Gastroesophageal sphincter (tissue), 4 donors: ENCODE results near the gene PHRF1. TPM values are rescaled to one million over a fixed set of nuclear protein-coding genes. Genes with fewer than 3 reads are reported as not detected.
"Not testable (repeated sequence)": the region's sequence is repeated elsewhere in the genome, so short reads cannot be mapped to it uniquely, and the experiment has no call there.

Source experiments
- ATAC-seq: fragments of 150-250 bp; one replicate; pipeline ENCODE4 v1.9.1; 2016; ENCODE audit warnings: mild to moderate bottlenecking, moderate library complexity
- H3K27ac ChIP-seq, 4 donors: fragments of 200-600 bp; sonication (generic) in 3 of 4; 1 replicate in 3 of 4; 2 replicates in 1 of 4; pipeline ENCODE4 v1.5.1; 2016 to 2019
- H3K27me3 ChIP-seq: fragments of 200-600 bp; sonication (generic); one replicate; pipeline ENCODE4 v1.5.1; 2019
- H3K36me3 ChIP-seq, 2 donors: fragments of 200-600 bp; sonication (generic); one replicate each; pipeline ENCODE4 v1.5.1; 2019; ENCODE audit warnings: control low read depth in 1 of 2
- H3K4me1 ChIP-seq, 3 donors: fragments of 200-600 bp; sonication (generic); 1 replicate in 2 of 3; 2 replicates in 1 of 3; pipeline ENCODE4 v1.5.1; 2016 to 2019; ENCODE audit warnings: control low read depth in 2 of 3
- H3K4me3 ChIP-seq, 2 donors: fragments of 200-600 bp; sonication (generic); one replicate each; pipeline ENCODE4 v1.5.1; 2019; ENCODE audit warnings: mild to moderate bottlenecking in 1 of 2, moderate library complexity in 1 of 2
- H3K9me3 ChIP-seq, 3 donors: fragments of 200-600 bp; sonication (generic); one replicate each; pipeline ENCODE4 v1.5.1; 2017 to 2019; ENCODE audit warnings: control low read depth in 2 of 3
- EP300 ChIP-seq: sonication (generic); formaldehyde crosslinking; IDR thresholded peaks from one replicate; pipeline ENCODE4 v1.6.1; 2017; ENCODE audit warnings: antibody characterized with exemption, mild to moderate bottlenecking
- POLR2A ChIP-seq, 2 donors: fragments of 450-650 bp; IDR thresholded peaks; one replicate each; pipeline ENCODE4 v1.6.1; 2017; ENCODE audit warnings: antibody characterized with exemption in 2 of 2, mild to moderate bottlenecking in 2 of 2, moderate library complexity in 1 of 2
- POLR2AphosphoS5 ChIP-seq: sonication (generic); formaldehyde crosslinking; IDR thresholded peaks from one replicate; pipeline ENCODE4 v1.6.1; 2017; ENCODE audit warnings: antibody characterized with exemption
- WGBS, 2 donors: methylation state at CpG; one replicate each; pipeline ENCODE4 v1.1.5; 2018; ENCODE audit warnings: low coverage in 1 of 2; 5-methylcytosine and 5-hydroxymethylcytosine counted together
- total RNA-seq, 4 donors: library from RNA; depleted of rRNA; stranded (reverse); fragments of >200 nt; gene quantifications; one replicate each; pipeline ENCODE4 v1.1.0, GENCODE V29; 2016
- TF ChIP-seq, protein P1 (sequence below), 4 experiments: fragments of 200-600 bp in 2 of 4; fragments of 450-650 bp in 2 of 4; sonication (generic) in 1 of 4; IDR thresholded peaks; one replicate each; pipeline ENCODE4 v1.5.1; 2017 to 2019; ENCODE audit warnings: antibody characterized with exemption in 4 of 4, mild to moderate bottlenecking in 2 of 4, moderate library complexity in 2 of 4

The PHRF1 gene
- total RNA-seq, 4 donors from 2014 or later, result 18.0 to 28.0 (median 25.1) TPM

DNA sequence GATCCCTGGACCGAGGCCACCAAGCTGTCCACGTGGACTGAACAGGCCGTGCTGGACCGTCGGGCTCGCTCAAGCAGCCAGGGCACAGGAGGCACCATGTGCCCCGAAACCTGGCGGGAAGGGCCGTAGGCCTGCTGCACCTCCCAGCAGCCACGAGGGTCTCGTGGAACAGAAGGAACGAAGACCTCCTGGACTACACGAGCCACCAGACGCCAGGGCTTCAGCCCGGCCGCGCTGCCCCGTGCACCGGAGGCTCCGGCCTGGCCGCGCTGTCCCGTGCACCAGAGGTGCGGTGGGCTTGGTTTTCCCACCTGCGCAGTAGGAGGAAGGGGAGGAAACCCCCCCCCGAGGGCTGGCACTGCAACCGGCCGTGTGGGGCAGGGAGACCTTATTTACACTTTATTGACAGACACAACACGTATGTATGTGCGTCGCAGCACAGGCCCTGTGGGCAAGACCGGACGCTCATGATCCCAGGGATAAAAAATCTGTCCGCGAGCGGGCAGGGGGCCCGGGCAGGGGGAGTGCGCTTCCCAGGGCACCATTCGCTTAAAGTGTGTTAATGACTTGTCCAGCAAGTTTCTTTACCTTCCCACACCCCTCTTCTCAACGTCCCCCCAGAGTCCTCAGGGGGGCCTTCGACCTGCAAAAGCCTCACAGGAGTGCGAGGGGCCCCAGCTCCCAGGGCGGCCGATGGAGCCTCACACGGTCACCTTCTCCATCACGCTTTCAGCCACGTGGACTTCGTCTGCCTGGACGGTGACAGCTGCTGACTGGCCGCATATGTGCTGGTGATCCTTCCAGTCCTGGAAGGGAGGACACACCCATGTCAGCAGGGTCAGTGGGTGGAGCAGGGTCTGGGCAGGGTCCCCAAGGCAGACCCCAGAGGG is 67.8 kb downstream of the PHRF1 start:
- Histone ChIP-seq H3K4me1 (peaks cover 0 to 13% (median 0%) of the 10 kb centered on the region in 3 donors), H3K9me3 (no peaks in the 10 kb centered on the region), H3K27me3 (peaks cover 14% of the 10 kb centered on the region), H3K36me3 (peaks cover 0 to 69% of the 10 kb centered on the region in 2 donors), H3K27ac (no peak overlapping the region), H3K4me3 (no peak overlapping the region)
- WGBS, 2 donors, result 77 to 80% methylated on average over 3 to 10 of the region's 50 CpGs
- no peak for ATAC-seq
- TF ChIP-seq POLR2A (IDR thresholded peaks at IDR 0.05) (no peak), EP300 (no peak), POLR2AphosphoS5 (no peak)
- TF ChIP-seq, protein P1, sequence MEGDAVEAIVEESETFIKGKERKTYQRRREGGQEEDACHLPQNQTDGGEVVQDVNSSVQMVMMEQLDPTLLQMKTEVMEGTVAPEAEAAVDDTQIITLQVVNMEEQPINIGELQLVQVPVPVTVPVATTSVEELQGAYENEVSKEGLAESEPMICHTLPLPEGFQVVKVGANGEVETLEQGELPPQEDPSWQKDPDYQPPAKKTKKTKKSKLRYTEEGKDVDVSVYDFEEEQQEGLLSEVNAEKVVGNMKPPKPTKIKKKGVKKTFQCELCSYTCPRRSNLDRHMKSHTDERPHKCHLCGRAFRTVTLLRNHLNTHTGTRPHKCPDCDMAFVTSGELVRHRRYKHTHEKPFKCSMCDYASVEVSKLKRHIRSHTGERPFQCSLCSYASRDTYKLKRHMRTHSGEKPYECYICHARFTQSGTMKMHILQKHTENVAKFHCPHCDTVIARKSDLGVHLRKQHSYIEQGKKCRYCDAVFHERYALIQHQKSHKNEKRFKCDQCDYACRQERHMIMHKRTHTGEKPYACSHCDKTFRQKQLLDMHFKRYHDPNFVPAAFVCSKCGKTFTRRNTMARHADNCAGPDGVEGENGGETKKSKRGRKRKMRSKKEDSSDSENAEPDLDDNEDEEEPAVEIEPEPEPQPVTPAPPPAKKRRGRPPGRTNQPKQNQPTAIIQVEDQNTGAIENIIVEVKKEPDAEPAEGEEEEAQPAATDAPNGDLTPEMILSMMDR (IDR thresholded peaks at IDR 0.05), result no peak

DNA sequence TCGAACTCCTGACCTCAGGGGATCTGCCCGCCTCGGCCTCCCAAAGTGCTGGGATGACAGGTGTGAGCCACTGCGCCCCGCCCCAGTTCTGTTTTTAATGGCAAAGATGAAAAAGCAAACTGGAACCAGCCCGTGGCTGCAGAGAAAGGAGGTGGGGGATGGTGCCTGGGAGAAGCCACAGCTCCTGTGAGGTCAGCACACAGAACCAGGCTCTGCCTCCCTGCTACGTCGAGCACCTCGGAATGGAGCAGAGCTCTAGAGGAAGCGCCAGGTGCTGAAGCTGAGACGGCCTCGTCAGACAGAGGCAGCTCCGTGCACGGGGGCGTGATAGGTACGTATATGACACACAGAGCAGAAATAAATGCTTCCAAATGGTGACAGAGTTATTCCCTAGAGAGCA is 69.3 kb downstream of the PHRF1 start:
- Histone ChIP-seq H3K27ac (no peak overlapping the region), H3K36me3 (peaks cover 0 to 78% of the 10 kb centered on the region in 2 donors), H3K4me1 (no peaks in the 10 kb centered on the region), H3K4me3 (no peak overlapping the region), H3K27me3 (no peaks in the 10 kb centered on the region), H3K9me3 (no peaks in the 10 kb centered on the region)
- no peak for TF ChIP-seq EP300
- TF ChIP-seq, protein P1 (IDR thresholded peaks at IDR 0.05), result no peak
- no peak for TF ChIP-seq POLR2AphosphoS5
- TF ChIP-seq POLR2A (IDR thresholded peaks at IDR 0.05), result no peak
- ATAC-seq, result no peak
- WGBS, 2 donors, result 80% methylated on average over 8 of the region's 16 CpGs; no CpG with 5 or more reads in 1 of the 2 donors

DNA sequence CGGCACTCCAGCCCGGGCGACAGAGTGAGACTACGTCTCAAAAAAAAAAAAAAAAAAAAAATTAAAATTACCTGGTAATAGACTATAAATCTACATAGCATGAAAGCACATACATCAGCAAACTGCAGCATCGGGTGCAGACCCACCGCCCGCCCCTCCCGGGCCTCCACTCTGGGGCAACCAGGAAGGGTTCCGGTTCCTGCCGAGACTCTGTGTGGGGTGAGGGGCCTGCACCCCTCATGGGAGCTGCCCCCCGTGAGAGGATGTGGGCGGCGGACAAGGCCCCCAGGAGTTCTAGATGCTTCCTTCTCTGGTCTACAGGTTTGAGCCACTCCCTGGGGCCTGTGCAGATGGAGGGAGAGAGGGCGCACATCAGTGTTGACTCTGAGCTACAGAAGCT is 69.9 kb downstream of the PHRF1 start:
- TF ChIP-seq EP300, result no peak
- TF ChIP-seq, protein P1 (IDR thresholded peaks at IDR 0.05), result no peak
- Histone ChIP-seq H3K27ac (no peak overlapping the region), H3K9me3 (no peaks in the 10 kb centered on the region), H3K36me3 (peaks cover 0 to 79% of the 10 kb centered on the region in 2 donors), H3K27me3 (no peaks in the 10 kb centered on the region), H3K4me3 (no peak overlapping the region), H3K4me1 (no peaks in the 10 kb centered on the region)
- no peak for ATAC-seq
- WGBS, 2 donors, result 86% methylated on average over 12 of the region's 14 CpGs; no CpG with 5 or more reads in 1 of the 2 donors

DNA sequence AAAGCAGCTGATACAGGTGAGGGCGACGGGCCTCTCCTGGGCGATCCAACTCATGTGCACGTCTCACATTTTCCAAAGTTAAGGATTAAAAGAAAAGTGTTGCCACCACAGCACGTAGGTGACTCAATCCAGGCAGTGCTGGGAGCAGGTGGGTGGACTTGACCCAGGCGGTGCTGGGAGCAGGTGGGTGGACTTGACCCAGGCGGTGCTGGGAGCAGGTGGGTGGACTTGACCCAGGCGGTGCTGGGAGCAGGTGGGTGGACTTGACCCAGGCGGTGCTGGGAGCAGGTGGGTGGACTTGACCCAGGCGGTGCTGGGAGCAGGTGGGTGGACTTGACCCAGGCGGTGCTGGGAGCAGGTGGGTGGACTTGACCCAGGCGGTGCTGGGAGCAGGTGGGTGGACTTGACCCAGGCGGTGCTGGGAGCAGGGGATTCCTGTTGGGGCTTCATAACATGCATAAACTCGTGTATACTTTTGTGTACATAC is 71.4 kb downstream of the PHRF1 start:
- not testable (repeated sequence) for H3K27me3 ChIP-seq, H3K4me3 ChIP-seq, H3K4me1 ChIP-seq, ATAC-seq, H3K27ac ChIP-seq, H3K9me3 ChIP-seq
- whole genome bisulfite sequencing, 2 donors, result 61 to 81% methylated on average over 2 to 9 of the region's 14 CpGs
- peaks cover 0 to 69% of the 10 kb centered on the region in 2 donors for H3K36me3 ChIP-seq

DNA sequence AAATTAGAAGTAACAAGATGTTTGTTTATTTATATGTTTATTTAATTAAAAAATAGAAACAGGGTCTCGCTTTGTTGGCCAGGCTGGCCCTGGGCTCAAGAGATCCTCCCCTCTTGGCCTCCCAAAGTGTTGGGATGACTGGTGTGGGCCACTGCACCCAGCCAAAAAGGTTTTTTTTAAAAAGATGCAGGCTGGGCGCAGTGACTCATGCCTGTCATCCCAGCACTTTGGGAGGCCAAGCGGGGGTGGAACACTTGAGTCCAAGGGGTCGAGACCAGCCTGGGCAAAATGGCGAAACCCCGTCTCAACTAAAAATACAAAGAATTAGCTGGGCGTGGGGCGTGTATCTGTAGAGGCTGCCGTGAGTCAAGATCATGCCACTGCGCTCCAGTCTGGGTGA is 74.2 kb downstream of the PHRF1 start:
- no peak for ATAC-seq
- WGBS, 2 donors, result 84 to 100% methylated on average over 6 to 10 of the region's 10 CpGs
- no peak overlapping the region for H3K27ac ChIP-seq
- no peaks in the 10 kb centered on the region for H3K4me1 ChIP-seq
- H3K4me3 ChIP-seq, result no peak overlapping the region
- peaks cover 0 to 66% of the 10 kb centered on the region in 2 donors for H3K36me3 ChIP-seq
- no peak for TF ChIP-seq EP300
- TF ChIP-seq POLR2AphosphoS5, result no peak
- no peak for TF ChIP-seq POLR2A (IDR thresholded peaks at IDR 0.05)
- TF ChIP-seq, protein P1 (IDR thresholded peaks at IDR 0.05), result no peak
- H3K27me3 ChIP-seq, result no peaks in the 10 kb centered on the region
- H3K9me3 ChIP-seq, result no peaks in the 10 kb centered on the region

DNA sequence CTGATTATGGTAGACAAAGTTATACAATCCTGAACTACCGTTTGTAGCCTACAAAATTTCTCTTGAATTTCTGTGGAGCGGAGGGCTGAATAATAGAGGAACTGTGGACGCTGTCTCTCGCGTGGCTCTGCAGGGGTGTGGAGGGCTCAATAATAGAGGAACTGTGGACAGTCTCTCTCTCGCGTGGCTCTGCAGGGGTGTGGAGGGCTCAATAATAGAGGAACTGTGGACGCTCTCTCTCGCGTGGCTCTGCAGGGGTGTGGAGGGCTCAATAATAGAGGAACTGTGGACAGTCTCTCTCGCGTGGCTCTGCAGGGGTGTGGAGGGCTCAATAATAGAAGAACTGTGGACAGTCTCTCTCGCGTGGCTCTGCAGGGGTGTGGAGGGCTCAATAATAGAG is 76.9 kb downstream of the PHRF1 start:
- H3K4me3 ChIP-seq, H3K27ac ChIP-seq, H3K27me3 ChIP-seq, ATAC-seq, H3K4me1 ChIP-seq, H3K9me3 ChIP-seq: not testable (repeated sequence)
- peaks cover 0 to 69% of the 10 kb centered on the region in 2 donors for H3K36me3 ChIP-seq
- WGBS, 2 donors, result 79 to 81% methylated on average over 10 of the region's 14 CpGs
